ENCODE measurements around the gene KCNH5. TPM values are rescaled to one million over a fixed set of nuclear protein-coding genes. Genes with fewer than 3 reads are reported as not detected.
"Not testable (repeated sequence)": the region's sequence is repeated elsewhere in the genome, so short reads cannot be mapped to it uniquely, and the experiment has no call there.

KCNH5 gene
- total RNA-seq, 2 experiments from 2014 or later: not detected

DNA sequence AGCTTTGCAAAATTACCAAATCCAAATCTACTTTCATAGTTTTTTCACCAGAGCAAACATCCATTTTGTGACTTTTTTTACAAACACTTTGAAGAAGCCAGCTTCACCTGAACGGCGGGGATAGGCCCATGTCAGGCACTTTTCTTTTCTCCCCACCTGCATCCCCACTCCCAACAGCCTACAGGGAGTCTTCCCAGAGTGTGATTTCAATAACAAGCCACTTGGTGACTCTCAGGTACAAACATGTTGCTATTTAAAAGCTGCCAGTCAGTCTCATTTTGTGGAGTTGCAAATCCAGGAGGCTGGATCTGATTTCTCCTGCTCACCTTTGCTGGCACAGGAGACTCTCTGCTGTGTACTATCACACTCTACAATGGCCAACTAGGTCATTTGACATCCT is 285.5 kb downstream of the KCNH5 start:
- peaks cover 10% of the 10 kb centered on the region for H3K9me3 Mint-ChIP-seq
- H3K4me1 Mint-ChIP-seq (ENCODE audit: low read depth): no peaks in the 10 kb centered on the region
- H3K4me3 Mint-ChIP-seq: no peak overlapping the region
- no peak overlapping the region for H3K4me3 ChIP-seq (ENCODE audit: low read length)
- intact Hi-C loops (cut with DNase I, micrococcal nuclease): no loop called here
- H3K27me3 ChIP-seq (ENCODE audit: control insufficient read depth in 1 of 2, insufficient read depth in 2 of 2, low read length in 2 of 2): no peaks in the 10 kb centered on the region
- peaks cover 0 to 8% of the 10 kb centered on the region in 2 experiments for H3K9me3 ChIP-seq (ENCODE audit: control insufficient read depth in 1 of 2, insufficient read depth in 1 of 2, low read length in 2 of 2)
- H3K27me3 Mint-ChIP-seq: no peaks in the 10 kb centered on the region
- H3K27ac Mint-ChIP-seq: no peak overlapping the region
- no peak for DNase-seq
- H3K36me3 ChIP-seq (ENCODE audit: insufficient read depth, low read length): no peaks in the 10 kb centered on the region
- ChIA-PET CTCF (no interaction called here), POLR2A (no interaction called here)
- TF ChIP-seq, protein P1, sequence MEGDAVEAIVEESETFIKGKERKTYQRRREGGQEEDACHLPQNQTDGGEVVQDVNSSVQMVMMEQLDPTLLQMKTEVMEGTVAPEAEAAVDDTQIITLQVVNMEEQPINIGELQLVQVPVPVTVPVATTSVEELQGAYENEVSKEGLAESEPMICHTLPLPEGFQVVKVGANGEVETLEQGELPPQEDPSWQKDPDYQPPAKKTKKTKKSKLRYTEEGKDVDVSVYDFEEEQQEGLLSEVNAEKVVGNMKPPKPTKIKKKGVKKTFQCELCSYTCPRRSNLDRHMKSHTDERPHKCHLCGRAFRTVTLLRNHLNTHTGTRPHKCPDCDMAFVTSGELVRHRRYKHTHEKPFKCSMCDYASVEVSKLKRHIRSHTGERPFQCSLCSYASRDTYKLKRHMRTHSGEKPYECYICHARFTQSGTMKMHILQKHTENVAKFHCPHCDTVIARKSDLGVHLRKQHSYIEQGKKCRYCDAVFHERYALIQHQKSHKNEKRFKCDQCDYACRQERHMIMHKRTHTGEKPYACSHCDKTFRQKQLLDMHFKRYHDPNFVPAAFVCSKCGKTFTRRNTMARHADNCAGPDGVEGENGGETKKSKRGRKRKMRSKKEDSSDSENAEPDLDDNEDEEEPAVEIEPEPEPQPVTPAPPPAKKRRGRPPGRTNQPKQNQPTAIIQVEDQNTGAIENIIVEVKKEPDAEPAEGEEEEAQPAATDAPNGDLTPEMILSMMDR (IDR thresholded peaks at IDR 0.05): no peak
- H3K4me1 ChIP-seq (ENCODE audit: insufficient read depth, low read length): no peaks in the 10 kb centered on the region
- no peaks in the 10 kb centered on the region for H3K36me3 Mint-ChIP-seq (ENCODE audit: low read depth)
- ATAC-seq (ENCODE audit: poor library complexity): no peak
- no peak overlapping the region for H3K27ac ChIP-seq (ENCODE audit: low read depth in 1 of 2, low read length in 2 of 2)

DNA sequence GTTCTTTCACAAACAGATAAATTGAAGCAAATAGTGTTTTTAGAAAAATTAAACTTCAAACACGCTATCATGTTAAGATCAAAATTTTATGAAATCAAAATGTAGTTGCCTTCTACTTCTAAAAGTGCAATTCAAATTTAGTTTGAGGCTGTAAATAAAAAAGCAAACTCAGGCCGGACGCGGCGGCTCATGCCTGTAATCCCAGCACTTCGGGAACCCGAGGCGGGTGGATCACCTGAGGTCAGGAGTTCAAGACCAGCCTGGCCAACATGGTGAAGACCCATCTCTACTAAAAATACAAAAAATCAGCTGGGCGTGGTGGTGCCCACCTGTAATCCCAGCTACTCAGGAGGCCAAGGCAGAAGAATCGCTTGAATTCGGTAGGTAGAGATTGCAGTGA is 298.4 kb downstream of the KCNH5 start:
- H3K27me3 Mint-ChIP-seq; H3K4me3 ChIP-seq (ENCODE audit: low read length); H3K9me3 Mint-ChIP-seq; H3K4me3 Mint-ChIP-seq; H3K36me3 ChIP-seq (ENCODE audit: insufficient read depth, low read length); H3K27me3 ChIP-seq (ENCODE audit: control insufficient read depth in 1 of 2, insufficient read depth in 2 of 2, low read length in 2 of 2); ATAC-seq (ENCODE audit: poor library complexity); intact Hi-C loops (cut with DNase I, micrococcal nuclease); DNase-seq; H3K36me3 Mint-ChIP-seq (ENCODE audit: low read depth); POLR2A ChIA-PET; H3K27ac ChIP-seq (ENCODE audit: low read depth in 1 of 2, low read length in 2 of 2); H3K9me3 ChIP-seq (ENCODE audit: control insufficient read depth in 1 of 2, insufficient read depth in 1 of 2, low read length in 2 of 2); H3K27ac Mint-ChIP-seq; H3K4me1 ChIP-seq (ENCODE audit: insufficient read depth, low read length); H3K4me1 Mint-ChIP-seq (ENCODE audit: low read depth): not testable (repeated sequence)
- CTCF ChIA-PET: interaction anchor here (1.1 kb wide), 1 partner anchor 18 kb away, joined by 3 read pairs; no protein-coding TSS in a partner anchor

DNA sequence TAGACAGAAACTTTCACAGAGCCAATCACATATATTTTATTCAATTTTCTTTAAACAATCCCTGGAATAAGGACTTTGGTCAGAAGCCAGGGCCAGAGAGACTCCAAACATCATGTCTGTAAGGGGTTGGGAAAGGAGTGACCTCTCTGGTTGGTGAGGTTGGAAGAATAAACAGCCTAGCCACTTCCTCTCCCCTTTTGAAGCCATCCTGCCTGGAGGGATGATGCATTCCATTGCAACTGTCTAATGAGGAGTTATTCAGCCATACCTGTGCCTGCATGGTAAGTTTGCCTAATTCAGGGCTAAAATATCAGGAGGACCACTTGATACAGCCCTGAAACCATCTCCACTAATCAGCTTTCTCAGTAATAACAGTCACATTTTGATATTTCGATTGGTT is 299.8 kb downstream of the KCNH5 start:
- TF ChIP-seq, protein P1 (IDR thresholded peaks at IDR 0.05): no peak
- no peak overlapping the region for H3K27ac Mint-ChIP-seq
- no peak for ATAC-seq (ENCODE audit: poor library complexity)
- H3K9me3 Mint-ChIP-seq: peaks cover 3% of the 10 kb centered on the region
- no peak overlapping the region for H3K4me3 ChIP-seq (ENCODE audit: low read length)
- intact Hi-C loops (cut with DNase I, micrococcal nuclease): no loop called here
- DNase-seq: no peak
- no peaks in the 10 kb centered on the region for H3K4me1 Mint-ChIP-seq (ENCODE audit: low read depth)
- no peaks in the 10 kb centered on the region for H3K36me3 Mint-ChIP-seq (ENCODE audit: low read depth)
- no peaks in the 10 kb centered on the region for H3K4me1 ChIP-seq (ENCODE audit: insufficient read depth, low read length)
- POLR2A ChIA-PET: no interaction called here
- no peak overlapping the region for H3K27ac ChIP-seq (ENCODE audit: low read depth in 1 of 2, low read length in 2 of 2)
- CTCF ChIA-PET: no interaction called here
- H3K27me3 Mint-ChIP-seq: no peaks in the 10 kb centered on the region
- H3K9me3 ChIP-seq (ENCODE audit: control insufficient read depth in 1 of 2, insufficient read depth in 1 of 2, low read length in 2 of 2): peaks cover 0 to 3% of the 10 kb centered on the region in 2 experiments
- H3K36me3 ChIP-seq (ENCODE audit: insufficient read depth, low read length): no peaks in the 10 kb centered on the region
- no peaks in the 10 kb centered on the region for H3K27me3 ChIP-seq (ENCODE audit: control insufficient read depth in 1 of 2, insufficient read depth in 2 of 2, low read length in 2 of 2)
- no peak overlapping the region for H3K4me3 Mint-ChIP-seq

DNA sequence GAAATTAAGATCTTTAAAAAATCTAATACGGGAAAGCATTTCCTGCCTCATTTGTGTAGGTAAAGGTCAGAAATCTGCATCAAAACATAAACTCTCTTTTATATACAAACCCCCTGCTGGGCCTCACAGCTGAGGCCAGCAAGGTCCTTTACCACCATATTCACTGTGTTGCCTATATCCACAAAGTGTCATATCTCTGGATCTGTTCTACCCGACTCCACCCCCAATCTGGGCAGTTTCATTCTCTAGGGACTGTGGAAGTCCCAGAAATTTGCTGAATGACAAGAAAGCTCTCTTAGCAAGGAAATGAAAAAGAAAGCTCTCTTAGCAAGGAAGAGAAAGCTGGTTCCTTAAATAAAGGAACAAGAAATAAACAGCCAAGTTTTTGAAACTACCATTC is 301.7 kb downstream of the KCNH5 start:
- no peak for ATAC-seq (ENCODE audit: poor library complexity)
- TF ChIP-seq, protein P1 (IDR thresholded peaks at IDR 0.05): no peak
- intact Hi-C loops (cut with DNase I, micrococcal nuclease): no loop called here
- no peaks in the 10 kb centered on the region for H3K27me3 Mint-ChIP-seq
- DNase-seq: no peak
- peaks cover 3% of the 10 kb centered on the region for H3K9me3 Mint-ChIP-seq
- H3K4me1 Mint-ChIP-seq (ENCODE audit: low read depth): no peaks in the 10 kb centered on the region
- H3K27ac Mint-ChIP-seq: no peak overlapping the region
- H3K4me3 ChIP-seq (ENCODE audit: low read length): no peak overlapping the region
- H3K27me3 ChIP-seq (ENCODE audit: control insufficient read depth in 1 of 2, insufficient read depth in 2 of 2, low read length in 2 of 2): no peaks in the 10 kb centered on the region
- no peaks in the 10 kb centered on the region for H3K36me3 ChIP-seq (ENCODE audit: insufficient read depth, low read length)
- no peak overlapping the region for H3K27ac ChIP-seq (ENCODE audit: low read depth in 1 of 2, low read length in 2 of 2)
- no peaks in the 10 kb centered on the region for H3K4me1 ChIP-seq (ENCODE audit: insufficient read depth, low read length)
- no peak overlapping the region for H3K4me3 Mint-ChIP-seq
- POLR2A ChIA-PET: no interaction called here
- H3K9me3 ChIP-seq (ENCODE audit: control insufficient read depth in 1 of 2, insufficient read depth in 1 of 2, low read length in 2 of 2): peaks cover 0 to 3% of the 10 kb centered on the region in 2 experiments
- CTCF ChIA-PET: no interaction called here
- no peaks in the 10 kb centered on the region for H3K36me3 Mint-ChIP-seq (ENCODE audit: low read depth)
